H1 (cell line): ENCODE data around the gene MMP15. TPM values are rescaled to one million over a fixed set of nuclear protein-coding genes. Genes with fewer than 3 reads are reported as not detected.

ENCODE experiments used
- CTCF ChIA-PET: fragments of 300-600 bp; sonication (Branson Sonifier 250); formaldehyde crosslinking; loops from one replicate; lab custom pipeline; 2021; ENCODE audit not compliant: partially characterized antibody; lab: Charles Lee
- POLR2A ChIA-PET: fragments of 300-600 bp; sonication (Branson Sonifier 250); formaldehyde crosslinking; loops from one replicate; lab custom pipeline; 2021; ENCODE audit warnings: inconsistent platforms; ENCODE audit not compliant: partially characterized antibody; lab: Charles Lee
- DNase-seq, 2 experiments: peaks; one replicate each; pipeline versions ENCODE4 v3.0.0 to v3.0.0-alpha.2; 2010 to 2022; ENCODE audit warnings: low spot score in 2 of 2, low read depth in 1 of 2, mixed read lengths in 1 of 2
- FAIRE-seq: peaks from 2 replicates; lab custom pipeline; 2011; peaks lifted over from hg19 to GRCh38; lab: Jason Lieb, UNC
- H2AFZ ChIP-seq: 2 replicates; pipeline ENCODE4 v1.8.1; 2012; ENCODE audit warnings: low read length, inconsistent platforms
- H2AK5ac ChIP-seq: 2 replicates; pipeline ENCODE4 v1.6.1; 2013; ENCODE audit warnings: low read depth, low read length
- H2BK120ac ChIP-seq: replicated peaks from 2 replicates; pipeline ENCODE3; 2013; ENCODE audit warnings: low read depth, low read length, inconsistent platforms
- H2BK12ac ChIP-seq: 2 replicates; pipeline ENCODE4 v1.6.1; 2013; ENCODE audit warnings: low read depth, low read length
- H2BK15ac ChIP-seq: 2 replicates; pipeline ENCODE4 v1.6.1; 2013; ENCODE audit warnings: low read length
- H2BK20ac ChIP-seq: 2 replicates; pipeline ENCODE4 v1.6.1; 2013; ENCODE audit warnings: low read length
- H2BK5ac ChIP-seq: 2 replicates; pipeline ENCODE4 v1.6.1; 2013; ENCODE audit warnings: low read depth, low read length
- H3K14ac ChIP-seq: 2 replicates; pipeline ENCODE4 v1.6.1; 2013; ENCODE audit warnings: inconsistent platforms; ENCODE audit not compliant: insufficient read length
- H3K18ac ChIP-seq: 2 replicates; pipeline ENCODE4 v1.6.1; 2013; ENCODE audit warnings: low read length; ENCODE audit errors: extremely low read depth
- H3K23ac ChIP-seq: 2 replicates; pipeline ENCODE4 v1.6.1; 2013; ENCODE audit warnings: inconsistent platforms; ENCODE audit not compliant: insufficient read length
- H3K23me2 ChIP-seq: 2 replicates; pipeline ENCODE4 v1.6.1; 2013; ENCODE audit warnings: low read depth, low read length
- H3K27ac ChIP-seq: 2 replicates; pipeline ENCODE4 v1.6.1; 2011; ENCODE audit warnings: low read depth, low read length, inconsistent platforms
- H3K27me3 ChIP-seq, 4 experiments: replicated peaks in 1 of 4; 1 replicate in 1 of 4; 2 replicates in 3 of 4; pipeline versions ENCODE4 v1.6.1 to v1.8.1; 2011 to 2013; ENCODE audit warnings: low read length in 3 of 4, mild to moderate bottlenecking in 3 of 4, inconsistent platforms in 2 of 4, mixed read lengths in 2 of 4, moderate library complexity in 1 of 4; ENCODE audit not compliant: control insufficient read depth in 3 of 4, insufficient read depth in 3 of 4; ENCODE audit errors: extremely low read depth in 1 of 4
- H3K36me3 ChIP-seq, 4 experiments: 2 replicates each; pipeline versions ENCODE4 v1.6.1 to v1.8.1; 2011 to 2013; ENCODE audit warnings: mild to moderate bottlenecking in 4 of 4, low read length in 3 of 4, moderate library complexity in 2 of 4, control low read depth in 1 of 4, inconsistent platforms in 1 of 4; ENCODE audit not compliant: insufficient read depth in 4 of 4, control insufficient read depth in 2 of 4
- H3K4ac ChIP-seq: replicated peaks from 2 replicates; pipeline ENCODE3; 2013; ENCODE audit warnings: low read length, low read depth, mixed read lengths, inconsistent platforms; ENCODE audit not compliant: insufficient read length
- H3K4me1 ChIP-seq, 4 experiments: replicated peaks in 1 of 4; 1 replicate in 1 of 4; 2 replicates in 3 of 4; pipeline versions ENCODE4 v1.6.1 to v1.8.1; 2011 to 2013; ENCODE audit warnings: low read length in 3 of 4, inconsistent platforms in 2 of 4, mixed read lengths in 1 of 4; ENCODE audit not compliant: insufficient read depth in 4 of 4, control insufficient read depth in 3 of 4
- H3K4me2 ChIP-seq, 2 experiments: 2 replicates each; pipeline versions ENCODE4 v1.6.1 to v1.8.1; 2011 to 2013; ENCODE audit warnings: low read depth in 2 of 2, low read length in 2 of 2, control low read depth in 1 of 2, inconsistent platforms in 1 of 2, mild to moderate bottlenecking in 1 of 2; ENCODE audit not compliant: insufficient read depth in 1 of 2
- H3K4me3 ChIP-seq, 4 experiments: fragments of 200-600, 300-600 bp in 1 of 4; sonication (generic), shearing (Covaris generic), sonication (Bioruptor Twin) in 1 of 4; 2 replicates each; pipeline versions ENCODE4 v1.5.1 to v1.8.1; 2011 to 2016; ENCODE audit warnings: low read length in 4 of 4, low read depth in 3 of 4, control low read depth in 2 of 4, inconsistent platforms in 2 of 4, mild to moderate bottlenecking in 2 of 4, mixed read lengths in 1 of 4, moderate library complexity in 1 of 4; ENCODE audit not compliant: insufficient read depth in 2 of 4; ENCODE audit errors: extremely low read depth in 1 of 4
- H3K56ac ChIP-seq: replicated peaks from 2 replicates; pipeline ENCODE3; 2013; ENCODE audit warnings: low read depth, mild to moderate bottlenecking, mixed read lengths, low read length, inconsistent platforms; ENCODE audit not compliant: insufficient read length
- H3K79me1 ChIP-seq: 2 replicates; pipeline ENCODE4 v1.6.1; 2013; ENCODE audit warnings: low read depth, low read length, control low read depth
- H3K79me2 ChIP-seq, 2 experiments: 2 replicates each; pipeline versions ENCODE4 v1.6.1 to v1.8.1; 2012 to 2013; ENCODE audit warnings: low read length in 2 of 2, mild to moderate bottlenecking in 2 of 2, inconsistent platforms in 1 of 2; ENCODE audit not compliant: insufficient read depth in 2 of 2, control insufficient read depth in 1 of 2
- H3K9ac ChIP-seq, 4 experiments: replicated peaks in 1 of 4; 1 replicate in 1 of 4; 2 replicates in 3 of 4; pipeline versions ENCODE4 v1.6.1 to v1.8.1; 2011 to 2013; ENCODE audit warnings: low read depth in 3 of 4, low read length in 3 of 4, control low read depth in 2 of 4, mild to moderate bottlenecking in 2 of 4, moderate library complexity in 2 of 4, inconsistent platforms in 1 of 4; ENCODE audit errors: extremely low read depth in 1 of 4
- H3K9me3 ChIP-seq, 2 experiments: 2 replicates each; pipeline versions ENCODE4 v1.6.1 to v1.8.1; 2012 to 2013; ENCODE audit warnings: mild to moderate bottlenecking in 2 of 2, moderate library complexity in 2 of 2, control low read depth in 1 of 2, inconsistent platforms in 1 of 2, low read depth in 1 of 2, low read length in 1 of 2, mixed read lengths in 1 of 2; ENCODE audit not compliant: insufficient read depth in 2 of 2
- H4K20me1 ChIP-seq, 2 experiments: replicated peaks in 1 of 2; 2 replicates each; pipeline versions ENCODE3 to v1.8.1; 2011 to 2013; ENCODE audit warnings: inconsistent platforms in 2 of 2, low read length in 2 of 2, mild to moderate bottlenecking in 1 of 2; ENCODE audit not compliant: insufficient read depth in 2 of 2, control insufficient read depth in 1 of 2
- H4K5ac ChIP-seq: 2 replicates; pipeline ENCODE4 v1.6.1; 2013; ENCODE audit warnings: low read length, low read depth, mixed read lengths, inconsistent platforms; ENCODE audit not compliant: insufficient read length
- H4K8ac ChIP-seq: 2 replicates; pipeline ENCODE4 v1.8.0; 2013; ENCODE audit warnings: mild to moderate bottlenecking, moderate library complexity, low read length, inconsistent platforms; ENCODE audit not compliant: insufficient read depth; ENCODE audit errors: extremely low read depth
- H4K91ac ChIP-seq: replicated peaks from 2 replicates; pipeline ENCODE3; 2013; ENCODE audit warnings: low read length, mixed read lengths, inconsistent platforms; ENCODE audit not compliant: insufficient read length
- GABPA ChIP-seq: IDR thresholded peaks from 2 replicates; pipeline ENCODE4 v1.6.1; 2011; ENCODE audit warnings: mild to moderate bottlenecking, low read length, moderate library complexity, borderline replicate concordance; ENCODE audit not compliant: insufficient read depth
- RAD21 ChIP-seq, 2 experiments: IDR thresholded peaks in 1 of 2; conservative IDR thresholded peaks in 1 of 2; 2 replicates each; pipeline ENCODE4 v1.6.1; 2011; ENCODE audit warnings: low read depth in 2 of 2, low read length in 2 of 2, improper control_type of control experiment in 1 of 2, inconsistent platforms in 1 of 2, mild to moderate bottlenecking in 1 of 2, moderate library complexity in 1 of 2
- SP1 ChIP-seq: IDR thresholded peaks from 2 replicates; pipeline ENCODE4 v1.6.1; 2011; ENCODE audit warnings: low read depth, low read length
- WGBS, 2 experiments: shearing (Covaris generic) in 1 of 2; methylation state at CpG; one replicate each; pipeline versions ENCODE4 v1.1.6 to v1.1.7; 2013 to 2015; ENCODE audit warnings: low lambda C conversion rate in 2 of 2, mixed read lengths in 2 of 2, inconsistent platforms in 1 of 2, low coverage in 1 of 2, missing lambda C conversion rate in 1 of 2; ENCODE audit not compliant: insufficient replicate concordance in 2 of 2, insufficient coverage in 1 of 2, insufficient read length in 1 of 2; ENCODE audit errors: extremely low coverage in 1 of 2, missing lambda C conversion rate in 1 of 2; 5-methylcytosine and 5-hydroxymethylcytosine counted together
- polyA plus RNA-seq, 7 experiments: library from polyadenylated mRNA; depleted of rRNA in 3 of 7; stranded (reverse) in 5 of 7; unstranded in 2 of 7; fragments of >200 nt in 5 of 7; fragments of 200-250 nt in 2 of 7; gene quantifications; 1 replicate in 5 of 7; 2 replicates in 1 of 7; 4 replicates in 1 of 7; pipeline versions ENCODE4 v1.2.1 to v1.2.3, GENCODE V29; 2011 to 2013; ENCODE audit warnings: missing spikeins in 2 of 7, mixed read lengths in 2 of 7
- total RNA-seq: library from RNA; stranded (reverse); fragmentation: NEBNext Ultra II Directional; extraction: Animal tissue kit (Norgen Biotek cat#: 25700); gene quantifications from 2 replicates; pipeline ENCODE4 v1.2.1, GENCODE V29; 2021
- TF ChIP-seq, protein P1 (sequence below): IDR thresholded peaks from 2 replicates; pipeline ENCODE4 v1.6.1; 2012; ENCODE audit warnings: low read length, inconsistent platforms

MMP15 gene
- total and polyA plus RNA-seq, 2 of the 8 experiments (the other 6 are each of a cell fraction or from before 2014, with no cell fraction given) = 38.5 to 42.2 TPM

DNA sequence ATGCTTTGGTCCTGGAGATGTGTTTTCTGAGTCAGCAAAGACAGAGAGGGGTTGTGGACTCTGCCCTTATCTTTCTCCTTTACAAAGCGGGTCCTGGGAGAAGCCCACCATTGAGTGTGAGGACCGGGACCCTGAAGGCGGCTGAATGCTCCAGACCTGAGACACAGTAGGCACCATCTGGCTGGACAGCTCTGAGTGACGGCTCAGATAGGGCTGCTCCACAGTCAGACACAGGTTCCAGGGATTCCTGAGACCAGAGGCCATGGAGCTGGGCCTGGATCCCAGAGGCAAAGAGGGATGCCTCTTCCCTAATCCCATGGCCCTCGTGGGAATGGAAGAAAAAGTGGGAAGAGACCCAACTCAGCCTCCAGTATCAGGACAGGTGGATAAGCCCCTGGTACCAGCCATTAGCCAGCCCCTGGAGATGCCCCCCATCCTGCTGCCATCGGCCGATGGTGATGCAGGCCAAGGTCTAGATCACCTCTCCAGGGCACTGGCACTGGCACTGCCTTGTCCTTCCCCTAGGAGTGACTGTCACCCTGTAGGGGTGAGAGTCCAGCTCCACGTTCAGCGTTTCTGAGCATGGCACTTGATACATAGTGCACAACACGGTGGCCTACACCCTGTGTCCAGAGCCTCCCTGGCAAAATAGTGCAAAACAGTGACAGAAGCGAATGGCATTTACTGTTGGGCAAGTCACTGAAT lies 4.7 kb downstream of the MMP15 start:
- Histone ChIP-seq H3K9ac (no peak overlapping the region), H3K4me3 (no peak overlapping the region), H3K79me1 (peaks cover 26% of the 10 kb centered on the region), H3K23ac (no peak overlapping the region), H2BK12ac (peak overlapping the region; percentile 60; the same call in 1 of the 2 replicates), H3K4ac (no peak overlapping the region), H3K18ac (no peak overlapping the region), H3K4me2 (no peak overlapping the region), H4K20me1 (peaks cover 7 to 23% of the 10 kb centered on the region in 2 experiments), H2BK120ac (no peak overlapping the region), H4K8ac (no peak overlapping the region), H3K79me2 (peaks cover 0 to 51% of the 10 kb centered on the region in 2 experiments; a peak in 2 of 4 replicates), H3K27ac (no peak overlapping the region), H3K27me3 (no peaks in the 10 kb centered on the region; a peak in 2 of 7 replicates), H3K56ac (no peak overlapping the region), H3K4me1 (peaks cover 0 to 24% (median 15%) of the 10 kb centered on the region in 4 experiments; a peak in 6 of 7 replicates), H4K91ac (no peak overlapping the region), H3K36me3 (no peaks in the 10 kb centered on the region), H4K5ac (no peak overlapping the region), H2AFZ (no peak overlapping the region), H3K14ac (no peak overlapping the region), H2BK15ac (no peak overlapping the region), H3K9me3 (no peaks in the 10 kb centered on the region), H2BK5ac (no peak overlapping the region), H3K23me2 (peaks cover 18% of the 10 kb centered on the region; the same call in 1 of the 2 replicates), H2AK5ac (no peak overlapping the region; the same call in 1 of the 2 replicates), H2BK20ac (no peak overlapping the region)
- FAIRE-seq (no peak), DNase-seq (no peak)
- POLR2A ChIA-PET = no interaction called here
- CTCF ChIA-PET = interaction anchor here (0.5 to 19.9 kb wide), 10 partner anchors 9 to 124 kb away, joined by 3 to 362 read pairs (median 4); partner anchors contain the start of genes CFAP20 and USB1
- 94% methylated on average over 11 of the region's 11 CpGs; no CpG with 5 or more reads in 1 of the 2 experiments for WGBS, 2 experiments
- TF ChIP-seq, protein P1, sequence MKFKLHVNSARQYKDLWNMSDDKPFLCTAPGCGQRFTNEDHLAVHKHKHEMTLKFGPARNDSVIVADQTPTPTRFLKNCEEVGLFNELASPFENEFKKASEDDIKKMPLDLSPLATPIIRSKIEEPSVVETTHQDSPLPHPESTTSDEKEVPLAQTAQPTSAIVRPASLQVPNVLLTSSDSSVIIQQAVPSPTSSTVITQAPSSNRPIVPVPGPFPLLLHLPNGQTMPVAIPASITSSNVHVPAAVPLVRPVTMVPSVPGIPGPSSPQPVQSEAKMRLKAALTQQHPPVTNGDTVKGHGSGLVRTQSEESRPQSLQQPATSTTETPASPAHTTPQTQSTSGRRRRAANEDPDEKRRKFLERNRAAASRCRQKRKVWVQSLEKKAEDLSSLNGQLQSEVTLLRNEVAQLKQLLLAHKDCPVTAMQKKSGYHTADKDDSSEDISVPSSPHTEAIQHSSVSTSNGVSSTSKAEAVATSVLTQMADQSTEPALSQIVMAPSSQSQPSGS = no peak
- no peak for TF ChIP-seq SP1
- no peak for TF ChIP-seq GABPA
- no peak for TF ChIP-seq RAD21 (IDR thresholded peaks at IDR 0.05 in 1 of 2, conservative IDR thresholded peaks at IDR 0.05 in 1 of 2; ENCODE audit: low read depth in 2 of 2, low read length in 2 of 2)
